GM23338 (cell line): Measurements from ENCODE around the gene STXBP5. TPM values are rescaled to one million over a fixed set of nuclear protein-coding genes. Genes with fewer than 3 reads are reported as not detected.

ENCODE experiments used
- ATAC-seq: fragments of 200-7000 bp; cut with Tn5 transposase; 3 replicates; pipeline ENCODE4 v1.9.1; 2020
- DNase-seq: peaks from one replicate; pipeline ENCODE4 v3.0.0-alpha.2; 2015; ENCODE audit warnings: low spot score
- H2AFZ ChIP-seq: fragments of 200-600 bp; sonication (generic); 2 replicates; pipeline ENCODE4 v1.8.0; 2016; ENCODE audit warnings: antibody characterized with exemption, mild to moderate bottlenecking, moderate library complexity
- H3F3A ChIP-seq: fragments of 200-600 bp; sonication (generic); replicated peaks from 2 replicates; pipeline ENCODE4 v1.8.0; 2017; ENCODE audit warnings: antibody characterized with exemption, mixed run types, low read depth
- H3K27ac ChIP-seq: fragments of 200-600 bp; sonication (generic); 2 replicates; pipeline ENCODE4 v1.6.1; 2016; ENCODE audit warnings: low read depth
- H3K27me3 ChIP-seq: fragments of 200-600 bp; sonication (generic); 2 replicates; pipeline ENCODE4 v1.8.0; 2016; ENCODE audit warnings: mild to moderate bottlenecking, mixed run types, moderate library complexity; ENCODE audit not compliant: insufficient read depth
- H3K36me3 ChIP-seq: fragments of 200-600 bp; sonication (generic); 2 replicates; pipeline ENCODE4 v1.8.0; 2016; ENCODE audit warnings: mild to moderate bottlenecking; ENCODE audit not compliant: insufficient read depth
- H3K4me1 ChIP-seq: fragments of 200-600 bp; sonication (generic); 2 replicates; pipeline ENCODE4 v1.8.0; 2016; ENCODE audit warnings: mild to moderate bottlenecking, moderate library complexity; ENCODE audit not compliant: insufficient read depth
- H3K4me2 ChIP-seq: fragments of 200-600 bp; sonication (generic); 2 replicates; pipeline ENCODE4 v1.7.1; 2017; ENCODE audit warnings: mixed run types
- H3K4me3 ChIP-seq: fragments of 200-600 bp; sonication (generic); 2 replicates; pipeline ENCODE4 v1.6.1; 2016; ENCODE audit warnings: mixed run types
- H3K79me2 ChIP-seq: fragments of 200-600 bp; sonication (generic); replicated peaks from 2 replicates; pipeline ENCODE4 v1.8.0; 2017; ENCODE audit warnings: mild to moderate bottlenecking; ENCODE audit not compliant: insufficient read depth
- H3K9me2 ChIP-seq: fragments of 200-600 bp; sonication (generic); 2 replicates; pipeline ENCODE4 v1.8.0; 2017; ENCODE audit not compliant: insufficient read depth
- H4K20me1 ChIP-seq: fragments of 200-600 bp; sonication (generic); replicated peaks from 2 replicates; pipeline ENCODE4 v1.8.0; 2017; ENCODE audit warnings: mild to moderate bottlenecking; ENCODE audit not compliant: insufficient read depth
- H3K27ac Mint-ChIP-seq: 2 replicates; pipeline ENCODE4 v1.8.0; 2020; ENCODE audit warnings: inconsistent platforms, mild to moderate bottlenecking, moderate library complexity, mixed read lengths
- H3K27me3 Mint-ChIP-seq: 3 replicates; pipeline ENCODE4 v1.8.0; 2022; ENCODE audit warnings: low read depth, mild to moderate bottlenecking, moderate library complexity, mixed read lengths, inconsistent platforms; ENCODE audit not compliant: insufficient read depth, poor library complexity
- H3K36me3 Mint-ChIP-seq: 3 replicates; pipeline ENCODE4 v1.8.0; 2021; ENCODE audit warnings: low read depth, mild to moderate bottlenecking, inconsistent platforms, moderate library complexity, mixed read lengths
- H3K4me1 Mint-ChIP-seq: 3 replicates; pipeline ENCODE4 v1.8.0; 2020; ENCODE audit warnings: mild to moderate bottlenecking, inconsistent platforms, mixed read lengths
- H3K4me3 Mint-ChIP-seq: 3 replicates; pipeline ENCODE4 v1.8.0; 2021; ENCODE audit warnings: moderate library complexity, mild to moderate bottlenecking, inconsistent platforms, mixed read lengths
- H3K9me3 Mint-ChIP-seq: 3 replicates; pipeline ENCODE4 v1.8.0; 2020; ENCODE audit warnings: moderate library complexity, mild to moderate bottlenecking, inconsistent platforms, mixed read lengths
- CREB1 ChIP-seq: fragments of 250-450 bp; sonication (Bioruptor Pico); IDR thresholded peaks from 2 replicates; pipeline ENCODE4 v1.5.0; 2020; ENCODE audit warnings: low read depth, mild to moderate bottlenecking, moderate library complexity
- CTCF ChIP-seq, 2 experiments: fragments of 200-600 bp in 1 of 2; sonication (generic) in 1 of 2; conservative IDR thresholded peaks; 2 replicates each; pipeline versions ENCODE4 v1.5.1 to v1.6.1; 2016 to 2017; ENCODE audit warnings: antibody characterized with exemption in 2 of 2, low read depth in 2 of 2, mild to moderate bottlenecking in 2 of 2, moderate library complexity in 1 of 2
- ETS1 ChIP-seq: IDR thresholded peaks from 2 replicates; pipeline ENCODE4 v1.6.1; 2016; ENCODE audit warnings: antibody characterized with exemption
- JUNB ChIP-seq: IDR thresholded peaks from one replicate; pipeline ENCODE4 v1.6.1; 2016; ENCODE audit warnings: antibody characterized with exemption; ENCODE audit not compliant: unreplicated experiment
- NANOG ChIP-seq: IDR thresholded peaks from 2 replicates; pipeline ENCODE4 v1.6.1; 2016; ENCODE audit warnings: antibody characterized with exemption, borderline replicate concordance
- POLR2AphosphoS5 ChIP-seq: IDR thresholded peaks from 2 replicates; pipeline ENCODE4 v1.6.1; 2016; ENCODE audit warnings: antibody characterized with exemption, low read depth
- REST ChIP-seq: IDR thresholded peaks from one replicate; pipeline ENCODE4 v1.6.1; 2018; ENCODE audit warnings: antibody characterized with exemption; ENCODE audit not compliant: unreplicated experiment
- ZNF462 ChIP-seq: fragments of 250-450 bp; sonication (Bioruptor Pico); IDR thresholded peaks from 2 replicates; pipeline ENCODE4 v1.5.0; 2020; ENCODE audit warnings: mild to moderate bottlenecking, moderate library complexity
- polyA plus RNA-seq: library from polyadenylated mRNA; unstranded; fragments of >200 nt; fragmentation: Nextera tagmentation; extraction: Ambion mirVana; gene quantifications from 2 replicates; pipeline ENCODE4 v1.2.1, GENCODE V29; 2016
- total RNA-seq: library from RNA; depleted of rRNA; stranded (reverse); fragments of >200 nt; shearing (Covaris generic); gene quantifications from 2 replicates; pipeline ENCODE4 v1.2.3, GENCODE V29; 2014

STXBP5 gene
- total and polyA plus RNA-seq, 2 experiments from 2014 or later: 3.9 to 17.8 TPM

GRCh38 chr6:147166360-147166944 lies 37.8 kb upstream of the STXBP5 start (continued):
- TF ChIP-seq REST: no peak

GRCh38 chr6:147166992-147167391 lies 37.2 kb upstream of the STXBP5 start:
- Histone ChIP-seq H4K20me1 (no peaks in the 10 kb centered on the region), H3K79me2 (no peaks in the 10 kb centered on the region), H2AFZ (no peak overlapping the region), H3K4me1 (no peaks in the 10 kb centered on the region), H3K4me2 (no peak overlapping the region), H3F3A (no peaks in the 10 kb centered on the region), H3K36me3 (no peaks in the 10 kb centered on the region), H3K9me2 (0 out of 2 replicates have a peak, but pooled peaks cover 11% of the 10 kb centered on the region), H3K4me3 (no peak overlapping the region), H3K27ac (no peak overlapping the region), H3K27me3 (no peaks in the 10 kb centered on the region)
- no peaks in the 10 kb centered on the region for H3K27me3 Mint-ChIP-seq
- H3K27ac Mint-ChIP-seq: no peak overlapping the region
- H3K4me3 Mint-ChIP-seq: no peak overlapping the region
- no peaks in the 10 kb centered on the region for H3K9me3 Mint-ChIP-seq
- H3K4me1 Mint-ChIP-seq: peaks cover 5% of the 10 kb centered on the region; the same call in 2 of the 3 replicates
- DNase-seq: no peak
- H3K36me3 Mint-ChIP-seq: no peaks in the 10 kb centered on the region
- no peak for ATAC-seq
- TF ChIP-seq ETS1 (no peak), JUNB (no peak), CREB1 (CRISPR knock-in tag) (no peak), ZNF462 (CRISPR knock-in tag) (no peak), CTCF (conservative IDR thresholded peaks at IDR 0.05; ENCODE audit: low read depth in 2 of 2) (no peak), REST (no peak), NANOG (no peak), POLR2AphosphoS5 (no peak)
